Neural cell (in vitro differentiated cells): ENCODE data around the gene VEZF1. TPM values are rescaled to one million over a fixed set of nuclear protein-coding genes. Genes with fewer than 3 reads are reported as not detected.

Experiments used
- H2AFZ ChIP-seq: fragments of 200-600, 300-800 bp; sonication (generic), shearing (Covaris generic); 2 replicates; pipeline ENCODE4 v1.6.0; 2014; ENCODE audit warnings: low read depth, mild to moderate bottlenecking, antibody characterized with exemption, low read length, moderate library complexity
- H3F3A ChIP-seq: fragments of 200-600 bp; shearing (Covaris generic); 2 replicates; pipeline ENCODE4 v1.6.1; 2016; ENCODE audit warnings: mild to moderate bottlenecking, moderate library complexity, mixed read lengths, antibody characterized with exemption, low read length; ENCODE audit not compliant: insufficient read depth, poor library complexity, severe bottlenecking
- H3K27ac ChIP-seq: fragments of 200-600, 300-800 bp; sonication (generic), shearing (Covaris generic); 2 replicates; pipeline ENCODE4 v1.5.1; 2014; ENCODE audit warnings: mild to moderate bottlenecking, low read length, moderate library complexity
- H3K27me3 ChIP-seq: fragments of 300-800, 200-600 bp; sonication (generic), shearing (Covaris generic); 2 replicates; pipeline ENCODE4 v1.6.0; 2014; ENCODE audit warnings: mild to moderate bottlenecking, low read depth, low read length, moderate library complexity; ENCODE audit not compliant: insufficient read depth
- H3K36me3 ChIP-seq: fragments of 300-800, 200-600 bp; sonication (generic), shearing (Covaris generic); 2 replicates; pipeline ENCODE4 v1.5.1; 2014; ENCODE audit warnings: mild to moderate bottlenecking, antibody characterized with exemption, low read length, moderate library complexity; ENCODE audit not compliant: insufficient read depth
- H3K4me2 ChIP-seq: fragments of 300-800, 200-600 bp; sonication (generic), shearing (Covaris generic); 2 replicates; pipeline ENCODE4 v1.6.0; 2014; ENCODE audit warnings: mild to moderate bottlenecking, low read length
- H3K4me3 ChIP-seq: fragments of 300-800, 200-600 bp; sonication (generic), shearing (Covaris generic); 2 replicates; pipeline ENCODE4 v1.5.1; 2014; ENCODE audit warnings: mild to moderate bottlenecking, low read length, moderate library complexity
- H3K79me2 ChIP-seq: fragments of 200-600 bp; shearing (Covaris generic); replicated peaks from 2 replicates; pipeline ENCODE4 v1.6.0; 2014; ENCODE audit warnings: mild to moderate bottlenecking, low read length, moderate library complexity; ENCODE audit not compliant: insufficient read depth
- H3K9ac ChIP-seq: fragments of 300-800, 200-600 bp; sonication (generic), shearing (Covaris generic); 2 replicates; pipeline ENCODE4 v1.6.1; 2016; ENCODE audit warnings: mild to moderate bottlenecking, low read length, mixed read lengths
- H3K9me2 ChIP-seq: fragments of 200-600 bp; shearing (Covaris generic); 2 replicates; pipeline ENCODE4 v1.6.1; 2016; ENCODE audit warnings: mild to moderate bottlenecking, low read length, mixed read lengths; ENCODE audit not compliant: insufficient read depth
- H3K9me3 ChIP-seq: fragments of 200-600, 300-800 bp; sonication (generic), shearing (Covaris generic); 2 replicates; pipeline ENCODE4 v1.6.1; 2016; ENCODE audit warnings: mild to moderate bottlenecking, mixed run types, low read length, moderate library complexity, mixed read lengths
- H4K20me1 ChIP-seq: fragments of 200-600 bp; shearing (Covaris generic); 2 replicates; pipeline ENCODE4 v1.6.1; 2016; ENCODE audit warnings: mild to moderate bottlenecking, mixed run types; ENCODE audit not compliant: insufficient read depth
- CTCF ChIP-seq: fragments of 450-650 bp; IDR thresholded peaks from 2 replicates; pipeline ENCODE4 v1.5.1; 2014; ENCODE audit warnings: antibody characterized with exemption, mild to moderate bottlenecking, moderate library complexity; ENCODE audit not compliant: poor library complexity, severe bottlenecking
- EP300 ChIP-seq: fragments of 450-650 bp; conservative IDR thresholded peaks from 2 replicates; pipeline ENCODE4 v1.6.1; 2014; ENCODE audit warnings: antibody characterized with exemption, mild to moderate bottlenecking, moderate library complexity; ENCODE audit not compliant: poor library complexity, severe bottlenecking
- EZH2 ChIP-seq: fragments of 200-600, 300-800 bp; shearing (Covaris generic), sonication (generic); IDR thresholded peaks from 2 replicates; pipeline ENCODE4 v1.6.1; 2014; ENCODE audit warnings: antibody characterized with exemption, low read length, borderline replicate concordance, mild to moderate bottlenecking; ENCODE audit not compliant: insufficient read depth, poor library complexity, severe bottlenecking
- MXI1 ChIP-seq: fragments of 450-650 bp; conservative IDR thresholded peaks from 2 replicates; pipeline ENCODE4 v1.6.1; 2014; ENCODE audit warnings: antibody characterized with exemption, mild to moderate bottlenecking; ENCODE audit not compliant: poor library complexity, severe bottlenecking
- POLR2AphosphoS5 ChIP-seq: IDR thresholded peaks from 2 replicates; pipeline ENCODE4 v1.6.1; 2012
- RAD21 ChIP-seq: fragments of 450-650 bp; conservative IDR thresholded peaks from 2 replicates; pipeline ENCODE4 v1.6.1; 2014; ENCODE audit warnings: antibody characterized with exemption, mild to moderate bottlenecking, moderate library complexity
- REST ChIP-seq: IDR thresholded peaks from 2 replicates; pipeline ENCODE4 v1.6.1; 2012; ENCODE audit warnings: borderline replicate concordance
- SMC3 ChIP-seq: fragments of 450-650 bp; conservative IDR thresholded peaks from 2 replicates; pipeline ENCODE4 v1.6.1; 2014; ENCODE audit warnings: antibody characterized with exemption, mild to moderate bottlenecking, moderate library complexity; ENCODE audit not compliant: poor library complexity
- TAF1 ChIP-seq: IDR thresholded peaks from 2 replicates; pipeline ENCODE4 v1.6.1; 2012; ENCODE audit warnings: low read depth
- polyA plus RNA-seq: library from polyadenylated mRNA; depleted of rRNA; stranded (reverse); fragments of >200 nt; gene quantifications from 2 replicates; pipeline ENCODE4 v1.2.3, GENCODE V29; 2014

Gene VEZF1
- polyA plus RNA-seq, 1 donor from 2014 or later = 64.6 TPM

- Histone ChIP-seq H3K9ac (no peak overlapping the region), H3K9me3 (no peaks in the 10 kb centered on the region), H3K36me3 (no peaks in the 10 kb centered on the region), H3K9me2 (no peaks in the 10 kb centered on the region), H4K20me1 (no peaks in the 10 kb centered on the region), H3K27me3 (no peaks in the 10 kb centered on the region), H3F3A (no peaks in the 10 kb centered on the region), H3K4me2 (no peak overlapping the region), H3K79me2 (peaks cover 15% of the 10 kb centered on the region), H2AFZ (no peak overlapping the region), H3K27ac (no peak overlapping the region), H3K4me3 (no peak overlapping the region)
- TF ChIP-seq MXI1 = no peak
- TF ChIP-seq EZH2 = no peak
- TF ChIP-seq EP300 = no peak
- no peak for TF ChIP-seq TAF1
- TF ChIP-seq CTCF = no peak
- TF ChIP-seq REST = no peak
- TF ChIP-seq SMC3 = no peak
- no peak for TF ChIP-seq RAD21
- TF ChIP-seq POLR2AphosphoS5 = no peak
These were observed 41.9 kb downstream of the VEZF1 start for GRCh38 chr17:57945996-57946797.

GRCh38 chr17:57944908-57945307 is 43.1 kb downstream of the VEZF1 start:
- Histone ChIP-seq H3K9me2 (no peaks in the 10 kb centered on the region), H3K36me3 (no peaks in the 10 kb centered on the region), H3F3A (no peaks in the 10 kb centered on the region), H3K79me2 (peaks cover 15% of the 10 kb centered on the region), H4K20me1 (no peaks in the 10 kb centered on the region), H3K4me2 (no peak overlapping the region), H2AFZ (no peak overlapping the region), H3K27me3 (no peaks in the 10 kb centered on the region), H3K9ac (no peak overlapping the region), H3K27ac (no peak overlapping the region), H3K4me3 (no peak overlapping the region), H3K9me3 (no peaks in the 10 kb centered on the region)
- TF ChIP-seq MXI1 = no peak
- no peak for TF ChIP-seq CTCF
- TF ChIP-seq SMC3 = no peak
- TF ChIP-seq REST = no peak
- no peak for TF ChIP-seq POLR2AphosphoS5
- no peak for TF ChIP-seq RAD21
- TF ChIP-seq EP300 = no peak
- no peak for TF ChIP-seq TAF1
- no peak for TF ChIP-seq EZH2
